ENCODE data around the gene ALKAL2.
A peak's percentile ranks its signal among the peaks of the same experiment; 100 is the strongest.
"Not testable (repeated sequence)": the region's sequence is repeated elsewhere in the genome, so short reads cannot be mapped to it uniquely, and the experiment has no call there.

ALKAL2 gene, protein sequence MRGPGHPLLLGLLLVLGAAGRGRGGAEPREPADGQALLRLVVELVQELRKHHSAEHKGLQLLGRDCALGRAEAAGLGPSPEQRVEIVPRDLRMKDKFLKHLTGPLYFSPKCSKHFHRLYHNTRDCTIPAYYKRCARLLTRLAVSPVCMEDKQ

DNA sequence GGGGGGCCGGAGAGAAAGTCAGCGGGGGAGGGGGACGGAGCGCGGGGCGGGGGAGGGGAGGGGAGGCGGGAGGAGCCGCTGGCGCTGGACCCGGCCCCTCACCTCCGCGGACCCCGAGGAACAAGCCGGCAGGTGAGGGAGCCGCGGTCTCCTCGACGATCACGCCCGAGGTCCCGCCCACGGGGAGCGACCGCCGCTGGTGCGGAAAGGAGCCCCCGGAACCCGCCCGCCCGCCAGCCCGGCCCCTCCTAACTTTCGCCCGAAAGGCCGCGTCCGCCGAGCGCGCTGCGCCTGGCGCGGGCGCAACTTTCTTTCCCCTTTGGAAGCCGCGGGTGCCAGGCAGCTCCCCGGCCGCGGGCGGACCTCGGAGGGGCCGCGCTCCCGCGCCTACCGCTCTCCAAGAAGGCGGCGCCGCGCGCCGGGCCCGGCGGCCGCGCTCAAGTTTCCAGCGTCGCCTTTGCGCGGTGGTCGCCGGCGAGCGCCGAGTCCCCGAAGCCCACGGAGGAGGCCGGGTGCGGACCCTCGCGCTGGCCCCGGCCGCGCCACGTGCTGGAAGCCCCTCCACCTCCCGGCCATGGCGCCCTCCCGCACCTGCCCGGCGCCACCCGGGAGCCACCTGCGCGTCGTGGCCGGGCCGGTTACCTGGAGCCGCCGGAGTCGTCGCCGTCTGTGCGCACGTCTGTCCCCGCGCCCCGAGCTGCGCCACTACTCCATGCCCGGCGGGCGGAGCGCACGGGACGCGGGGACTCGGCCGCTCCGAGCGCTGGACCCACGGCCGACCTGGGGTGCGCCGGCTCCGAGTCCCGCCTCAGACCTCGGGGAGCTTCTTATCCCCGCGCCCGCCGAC is at the start of gene ALKAL2:
Gene ALKAL2 (minus strand): TSS at position 181 of the 847 bp plus-strand sequence. CDS start 256 bp downstream, outside the sequence.
- no peak for DNase-seq

DNA sequence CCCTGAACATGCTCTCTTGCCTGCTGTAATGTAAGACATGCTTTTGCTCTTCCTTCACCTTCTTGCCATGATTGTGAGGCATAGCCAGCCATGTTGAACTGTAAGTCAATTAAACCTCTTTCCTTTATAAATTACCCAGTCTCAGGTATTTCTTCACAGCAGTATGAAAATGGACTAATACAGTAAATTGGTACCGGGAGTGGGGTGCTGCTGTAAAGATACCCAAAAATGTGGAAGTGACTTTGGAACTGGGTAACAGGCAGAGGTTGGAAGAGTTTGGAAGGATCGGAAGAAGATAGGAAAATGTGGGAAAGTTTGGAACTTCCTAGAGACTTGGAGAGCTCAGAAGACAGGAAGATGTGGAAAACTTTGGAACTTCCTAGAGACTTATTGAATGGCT is 49.1 kb upstream of the ALKAL2 start:
- not testable (repeated sequence) for DNase-seq

DNA sequence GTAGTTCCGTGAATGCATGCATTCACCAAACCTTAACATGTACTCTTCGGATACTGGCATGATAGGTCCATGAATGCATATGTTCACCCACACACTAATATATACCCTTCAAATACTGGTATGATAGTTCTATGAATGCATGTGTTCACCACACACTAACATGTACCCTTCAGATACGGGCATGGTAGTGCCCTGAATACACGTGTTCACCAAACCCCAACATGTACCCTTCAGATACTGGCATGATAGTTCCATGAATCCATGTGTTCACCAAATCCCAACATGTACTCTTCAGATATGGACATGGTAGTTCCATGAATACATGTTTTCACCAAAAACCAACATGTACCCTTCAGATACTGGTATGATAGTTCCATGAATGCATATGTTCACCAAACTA is 48.5 kb upstream of the ALKAL2 start:
- no peak for DNase-seq

DNA sequence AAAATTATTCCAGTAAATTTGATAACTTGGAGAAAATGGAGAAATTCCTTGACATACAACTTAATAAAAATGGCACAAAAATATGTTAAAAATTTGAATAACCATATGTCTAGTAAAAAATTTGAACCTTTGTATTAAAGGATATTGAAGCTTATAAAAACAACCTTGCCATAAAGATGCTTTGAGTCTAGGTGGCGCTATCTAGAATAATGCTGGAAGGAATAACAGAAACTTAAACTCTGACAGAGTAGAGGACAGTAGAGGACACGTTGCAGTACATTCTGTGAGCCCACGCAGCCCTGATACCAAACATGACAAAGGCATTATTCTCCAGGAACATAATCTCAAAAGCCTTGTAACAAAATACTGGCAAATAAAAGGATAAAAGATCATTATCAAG is 44.7 kb upstream of the ALKAL2 start:
- no peak for DNase-seq

DNA sequence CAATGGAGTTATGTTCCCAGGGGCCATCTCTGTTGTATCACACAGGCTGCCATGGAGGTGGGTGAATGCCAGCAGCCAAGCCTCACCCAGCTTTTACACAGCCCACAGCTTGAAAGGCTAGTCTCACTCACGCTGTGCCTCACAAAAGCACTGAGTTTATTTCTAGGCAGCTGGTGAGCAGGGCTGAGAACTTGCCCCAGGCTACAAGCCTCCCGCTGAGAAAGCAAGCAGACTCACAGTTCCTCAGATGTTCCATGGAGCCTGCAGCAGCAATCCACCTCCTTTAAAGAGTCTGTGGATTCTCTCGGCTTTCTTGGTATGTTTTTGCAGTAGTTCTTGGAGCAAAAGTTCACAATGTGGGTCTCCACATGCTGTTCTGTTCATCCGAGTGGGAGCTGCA is 40.9 kb upstream of the ALKAL2 start:
- DNase-seq: no peak

DNA sequence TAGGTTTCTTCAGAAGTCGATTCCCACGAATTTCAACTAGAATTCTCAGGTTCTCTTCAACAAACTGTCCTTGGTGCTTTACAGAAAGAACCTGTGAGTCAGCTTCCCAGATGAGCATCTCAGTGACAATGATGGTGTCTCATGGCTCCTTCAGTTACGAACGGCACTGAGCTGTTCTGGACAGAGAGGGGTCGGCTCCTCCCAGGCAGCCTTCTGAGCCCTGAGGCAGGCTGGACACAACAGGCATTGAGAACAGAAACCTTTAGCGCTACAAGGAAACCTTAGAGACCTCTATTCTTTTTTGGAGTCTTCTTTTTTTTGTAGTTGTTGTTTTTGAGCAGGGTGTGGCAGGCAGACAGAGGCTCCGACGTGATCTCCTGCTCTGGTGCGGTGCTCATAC is 35.1 kb upstream of the ALKAL2 start:
- no peak for DNase-seq

DNA sequence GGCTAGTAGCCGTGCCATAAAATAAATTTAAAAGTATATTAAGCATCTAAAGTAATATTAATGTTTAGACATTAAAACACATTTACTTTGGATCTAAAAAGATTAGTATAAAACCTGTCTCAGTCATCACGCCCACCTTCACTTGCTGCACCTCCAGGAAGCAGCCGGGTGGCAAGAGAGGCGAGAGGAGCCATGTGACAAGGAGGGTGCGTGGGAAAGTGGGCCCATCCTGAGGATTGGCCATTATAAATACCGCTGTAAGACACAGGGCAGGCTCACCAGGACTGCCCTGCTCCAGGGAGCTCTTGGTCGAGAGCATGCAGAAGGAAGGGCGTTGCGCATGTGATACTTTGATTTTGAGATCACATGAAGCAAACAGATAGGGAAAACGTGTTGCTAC is 34.4 kb upstream of the ALKAL2 start:
- no peak for DNase-seq

DNA sequence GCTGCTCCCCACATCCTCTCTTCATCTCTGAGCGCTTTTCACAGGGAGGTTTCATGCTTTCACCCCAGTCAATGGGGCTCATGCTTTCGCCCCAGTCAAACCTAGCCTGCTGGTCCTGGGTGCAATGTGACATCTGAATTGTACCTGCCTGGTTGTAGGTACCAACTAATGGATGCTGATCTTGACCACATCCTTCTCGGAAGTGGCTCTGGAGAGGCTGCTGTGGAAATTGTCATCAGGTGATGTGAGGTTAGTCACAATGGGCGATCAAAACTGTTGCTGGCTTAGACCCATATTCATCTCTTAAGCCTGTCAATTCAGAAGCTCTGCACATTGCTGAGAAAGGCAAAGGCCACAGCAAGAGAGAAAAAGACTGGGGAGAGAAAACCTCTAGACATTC is 32.7 kb upstream of the ALKAL2 start:
- DNase-seq: no peak

DNA sequence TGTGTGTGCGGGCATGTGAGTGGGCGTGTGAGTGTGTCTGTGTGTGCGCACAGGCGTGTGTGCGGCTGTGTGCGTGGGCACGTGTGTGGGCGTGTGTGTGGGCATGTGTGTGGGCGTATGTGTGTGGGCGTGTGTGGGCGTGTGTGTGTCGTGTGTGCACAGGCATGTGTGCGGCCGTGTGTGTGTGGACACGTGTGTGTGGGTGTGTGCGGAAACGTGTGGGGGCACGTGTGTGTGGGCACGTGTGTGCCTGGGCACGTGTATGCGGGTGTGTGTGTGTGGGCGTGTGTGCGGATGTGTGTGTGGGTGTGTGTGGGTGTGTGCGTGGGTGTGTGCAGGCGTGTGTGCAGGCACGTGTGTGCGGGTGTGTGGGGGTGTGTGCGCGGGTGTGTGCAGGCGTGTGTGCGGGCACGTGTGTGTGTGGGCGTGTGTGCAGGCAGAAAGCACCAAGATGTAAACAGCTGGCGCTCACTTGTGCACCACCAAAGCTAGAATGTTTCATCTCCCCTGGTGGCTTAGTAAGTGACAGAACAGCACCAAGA is 31.2 kb upstream of the ALKAL2 start:
- DNase-seq: no peak

DNA sequence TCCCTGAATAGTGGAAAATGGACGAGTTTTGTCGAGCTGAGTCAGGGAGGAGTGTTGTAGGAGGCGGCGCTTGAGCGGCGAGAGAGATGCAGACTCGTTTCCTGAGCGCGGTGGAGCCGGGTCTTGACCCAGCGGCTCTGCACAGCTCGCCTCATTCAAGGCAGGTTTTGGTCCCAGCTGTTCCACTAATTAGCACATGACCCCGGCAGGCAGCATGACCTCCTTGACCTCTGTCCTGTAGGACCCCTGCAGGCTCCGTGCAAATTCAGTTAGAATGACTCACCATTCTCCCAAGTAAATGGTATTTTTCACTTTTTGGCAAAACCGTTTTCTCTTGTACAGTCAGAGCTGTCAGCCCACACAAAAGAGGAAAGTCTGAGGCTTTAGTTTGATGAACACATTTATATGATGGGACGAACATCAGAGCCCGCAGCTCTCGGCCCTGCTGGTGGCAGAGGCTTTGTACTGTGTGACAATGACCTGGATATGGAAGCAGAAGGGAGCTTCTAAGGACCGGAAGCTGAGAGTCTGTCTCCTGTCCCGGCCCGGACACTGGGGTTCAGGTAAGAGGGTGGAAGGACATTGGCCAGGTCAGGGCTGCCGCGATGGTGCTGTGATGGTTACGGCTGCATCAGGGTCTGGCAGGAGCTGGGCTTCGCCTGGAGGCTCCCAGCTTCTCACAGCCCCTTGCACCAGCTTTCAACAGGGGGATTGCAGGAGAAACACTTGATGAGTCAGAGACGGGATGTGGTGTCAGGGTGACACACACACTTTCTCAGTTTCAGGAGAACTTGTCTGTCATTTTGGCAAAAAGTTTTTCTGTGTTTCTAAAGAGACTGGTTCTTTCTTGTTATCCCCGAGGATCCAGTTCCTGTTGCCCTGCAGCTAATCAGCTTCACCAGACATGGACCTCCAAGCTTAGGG is 29.9 kb upstream of the ALKAL2 start:
- DNase-seq: no peak

DNA sequence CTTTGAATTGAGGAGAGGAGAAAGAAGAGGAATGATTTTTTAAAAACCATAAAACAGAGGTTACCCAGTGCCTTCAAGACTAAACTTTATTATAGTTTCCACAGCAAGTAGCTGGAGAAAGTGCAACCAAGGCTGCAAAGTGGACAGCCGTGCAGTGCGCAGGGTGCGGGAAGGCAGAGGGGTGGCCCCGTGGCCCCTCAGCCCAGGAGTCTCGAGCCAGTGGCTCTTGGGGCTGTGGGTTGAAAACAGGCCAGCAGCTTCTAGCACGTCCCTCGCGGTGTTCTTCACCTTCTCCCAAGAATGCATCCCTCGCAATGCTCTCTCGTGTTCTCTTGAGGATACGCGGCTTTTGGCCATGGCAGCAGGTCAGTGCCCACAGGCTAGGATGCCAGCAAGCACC is 28.5 kb upstream of the ALKAL2 start:
- DNase-seq: no peak

DNA sequence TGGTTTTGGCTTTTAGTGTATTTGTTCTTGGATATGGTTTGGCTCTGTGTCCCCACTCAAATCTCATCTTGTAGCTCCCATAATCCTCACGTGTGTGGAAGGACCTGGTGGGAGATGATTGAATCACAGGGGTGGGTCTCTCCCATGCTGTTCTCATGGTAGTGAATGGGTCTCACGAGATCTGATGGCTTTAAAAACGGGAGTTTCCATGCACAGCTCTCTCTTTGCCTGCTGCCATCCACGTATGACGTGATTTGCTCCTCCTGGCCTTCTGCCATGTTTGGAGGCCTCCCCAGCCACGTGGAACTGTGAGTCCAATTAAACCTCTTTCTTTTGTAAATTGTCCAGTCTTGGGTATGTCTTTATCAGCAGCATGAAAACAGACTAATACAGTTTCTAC is 28.0 kb upstream of the ALKAL2 start:
- not testable (repeated sequence) for DNase-seq

DNA sequence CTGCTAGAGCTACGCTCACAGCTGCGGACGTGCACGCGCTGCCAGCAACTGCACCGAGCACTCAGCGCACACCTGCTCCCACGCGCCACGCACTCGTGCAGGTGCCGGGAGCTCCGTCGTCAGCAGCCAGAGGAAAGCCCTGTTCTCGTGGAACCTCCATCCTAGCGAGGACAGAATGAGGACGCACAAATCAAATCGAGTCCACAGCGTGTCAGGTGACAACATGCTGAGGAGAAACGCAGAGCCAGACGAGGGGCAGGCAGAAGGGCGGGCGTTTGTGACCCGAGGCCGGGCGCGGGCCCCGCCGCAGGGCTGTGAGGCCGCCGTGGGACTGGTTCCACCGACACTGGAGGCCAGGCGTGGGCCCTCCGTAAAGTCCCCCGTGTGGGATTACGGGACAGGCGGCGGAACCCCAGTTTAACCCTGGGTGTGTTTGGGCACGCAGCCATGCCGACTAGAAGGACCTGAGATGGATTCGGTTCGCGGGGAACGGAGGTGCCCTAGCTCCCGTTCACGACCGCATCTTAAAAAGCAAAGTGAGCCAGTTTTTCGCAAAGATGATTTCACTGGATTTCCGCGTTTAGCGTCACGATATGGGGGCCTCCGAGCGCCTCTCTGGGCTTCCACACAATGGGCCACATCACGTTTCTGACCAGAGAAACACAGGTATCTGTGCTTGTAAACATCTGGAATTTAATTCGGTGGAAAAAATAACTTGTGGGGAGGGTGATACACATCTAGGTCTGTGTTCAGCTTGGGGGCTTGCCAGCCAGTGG is 26.9 kb upstream of the ALKAL2 start:
- no peak for DNase-seq

DNA sequence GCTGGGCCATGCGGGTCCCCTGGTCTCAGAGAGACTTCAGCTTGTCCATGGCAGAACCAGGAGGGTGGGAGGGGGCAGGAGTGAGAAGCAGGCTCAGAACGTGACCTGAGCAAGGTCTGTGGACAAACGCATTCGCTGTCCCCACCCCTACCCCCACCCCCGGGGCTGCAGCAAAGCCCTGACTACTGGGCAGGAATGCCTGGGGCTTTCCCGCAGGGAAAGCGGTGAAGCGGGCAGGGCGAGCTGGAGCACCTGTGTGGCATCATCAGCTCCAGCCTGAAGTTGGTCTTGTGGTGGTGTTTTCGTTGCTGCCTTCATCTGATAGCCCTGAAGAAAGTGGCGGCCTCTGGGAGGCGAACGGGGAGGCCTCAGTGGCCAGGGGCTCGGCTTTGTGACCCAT is 26.1 kb upstream of the ALKAL2 start:
- DNase-seq: no peak

DNA sequence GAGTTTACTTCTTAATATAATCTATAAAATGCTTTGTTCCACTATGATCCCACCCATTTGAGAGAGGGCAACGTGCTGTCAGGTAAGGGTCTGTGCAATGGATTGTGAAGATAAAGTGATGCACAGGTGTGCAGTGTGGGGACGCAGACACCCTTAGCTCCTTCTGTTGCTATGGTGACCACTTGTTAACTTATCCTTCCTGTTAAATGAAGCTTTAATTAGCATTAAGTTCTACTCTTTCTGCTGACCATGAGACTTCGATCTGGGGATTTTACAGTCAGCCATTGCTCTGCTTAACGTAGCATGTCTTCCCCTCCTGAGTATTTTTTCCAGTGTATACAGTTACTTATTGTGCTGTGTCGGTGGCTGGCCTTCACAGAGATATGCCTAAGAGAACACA is 23.1 kb upstream of the ALKAL2 start:
- DNase-seq: no peak

DNA sequence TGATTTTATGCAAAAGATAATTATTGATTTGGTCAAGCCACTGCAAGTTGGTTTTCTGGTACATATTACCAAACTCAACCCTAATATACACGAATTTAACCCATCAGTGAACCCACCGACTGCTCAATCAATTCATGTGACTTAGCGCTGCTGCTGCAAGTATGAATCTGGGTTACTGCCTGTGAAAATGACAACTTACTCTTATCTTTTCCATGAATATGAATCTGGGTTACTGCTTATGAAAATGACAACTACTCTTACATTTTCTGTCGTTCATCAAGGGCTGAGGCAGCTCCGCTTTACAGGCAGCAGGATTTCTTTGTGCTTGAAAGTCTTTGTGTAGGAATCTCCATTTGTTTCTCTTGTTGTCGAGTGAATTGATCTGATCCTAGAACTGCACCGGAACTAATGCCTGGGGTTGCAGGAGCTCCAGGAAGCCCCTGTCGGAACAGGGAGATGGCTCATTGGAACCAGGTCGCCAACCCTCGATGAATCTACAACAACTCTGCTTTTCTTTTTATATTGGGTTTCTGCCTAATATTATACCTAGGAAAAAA is 22.1 kb upstream of the ALKAL2 start:
- DNase-seq: no peak

DNA sequence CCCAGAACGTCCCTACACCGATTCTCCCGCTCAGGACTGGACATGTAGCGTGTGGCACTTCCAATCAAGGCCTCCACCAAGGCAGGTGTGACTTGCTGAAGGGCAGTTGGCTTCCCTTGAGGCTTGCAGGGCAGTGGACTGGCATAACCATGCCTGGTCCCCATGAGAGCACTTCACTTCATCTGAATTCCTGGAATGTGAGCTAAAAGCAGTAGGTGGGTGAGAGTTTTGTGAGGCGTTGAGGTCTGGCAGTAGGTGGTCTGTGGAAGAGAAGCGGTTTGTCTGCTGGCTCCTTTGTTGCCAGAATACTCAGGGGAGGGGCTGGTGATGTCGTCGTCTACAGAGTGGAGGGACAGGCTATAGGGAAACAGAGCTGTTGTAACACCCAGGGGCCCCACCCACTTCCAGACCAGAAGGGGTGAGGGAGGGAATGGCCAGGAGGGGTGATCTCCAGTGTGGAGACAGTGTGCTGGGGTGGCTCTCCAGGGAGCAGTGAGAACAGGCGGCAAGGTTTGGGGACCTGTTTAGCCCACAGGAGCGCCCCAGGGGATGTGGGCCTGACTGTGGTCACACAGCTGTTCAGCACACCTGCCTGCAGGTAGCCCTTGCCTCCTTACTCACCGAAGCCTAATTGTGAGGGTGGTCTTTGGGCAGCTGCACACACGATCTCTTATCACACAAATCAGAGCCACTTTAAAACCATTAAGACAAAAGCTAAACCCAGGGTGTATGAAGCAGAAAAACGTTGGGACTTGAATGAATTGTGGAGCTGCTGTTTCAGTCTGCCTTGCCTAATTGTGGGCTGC is 21.5 kb upstream of the ALKAL2 start:
- no peak for DNase-seq

DNA sequence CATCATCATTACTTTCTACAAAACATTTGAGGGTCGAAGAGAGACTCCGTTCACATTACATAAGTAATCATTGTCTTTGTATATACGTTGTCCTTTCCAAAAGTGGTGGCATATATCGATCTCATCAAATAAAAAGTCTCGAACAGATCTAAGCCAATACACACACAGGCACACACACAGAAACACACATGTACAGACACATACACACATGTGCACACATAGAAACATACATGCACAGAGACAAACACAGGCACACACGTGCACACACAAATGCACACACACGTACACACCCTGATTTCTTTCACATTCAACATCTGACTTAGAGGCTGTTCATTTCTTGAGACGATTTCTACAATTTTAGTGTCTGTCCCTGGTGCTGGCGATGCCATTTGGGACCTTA is 17.5 kb upstream of the ALKAL2 start:
- DNase-seq: no peak

DNA sequence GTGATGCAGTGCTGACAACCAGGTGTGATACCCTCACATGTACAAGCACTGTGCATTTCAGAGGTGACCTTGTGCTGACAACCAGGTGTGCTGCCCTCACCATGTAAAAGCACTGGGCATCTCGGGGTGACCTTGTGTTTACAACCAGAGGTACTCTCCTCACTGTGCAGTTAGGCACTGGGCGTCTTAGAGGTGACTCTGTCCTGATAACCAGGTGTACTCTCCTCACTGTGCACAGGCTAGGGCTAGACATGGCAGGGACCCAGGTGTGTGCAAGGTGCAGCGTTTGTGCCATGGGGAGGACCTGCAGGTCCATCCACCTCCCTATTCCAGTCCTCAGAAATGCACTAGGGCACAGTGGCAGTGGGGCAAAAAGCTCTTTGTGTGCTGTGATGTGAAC is 8.5 kb upstream of the ALKAL2 start:
- no peak for DNase-seq

DNA sequence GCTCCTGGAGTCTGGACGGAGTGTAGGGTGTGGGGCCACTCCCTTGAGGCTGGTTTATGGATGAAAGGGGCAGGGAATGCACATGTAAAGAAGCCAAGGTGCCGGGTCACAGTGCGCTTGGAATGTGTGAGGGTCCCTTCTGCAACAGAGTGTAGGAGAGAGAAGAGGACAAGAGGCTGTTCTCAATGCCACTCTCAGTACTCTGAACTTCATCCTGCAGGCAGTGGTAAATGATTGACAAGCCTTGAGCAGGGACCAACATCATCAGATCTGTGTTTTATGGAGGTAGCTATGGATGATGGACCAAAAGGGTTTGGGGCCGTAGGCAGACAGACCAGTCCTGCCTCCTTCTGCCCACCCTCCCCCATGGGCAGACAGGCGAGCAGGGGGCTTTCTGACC is 7.2 kb upstream of the ALKAL2 start:
- no peak for DNase-seq

DNA sequence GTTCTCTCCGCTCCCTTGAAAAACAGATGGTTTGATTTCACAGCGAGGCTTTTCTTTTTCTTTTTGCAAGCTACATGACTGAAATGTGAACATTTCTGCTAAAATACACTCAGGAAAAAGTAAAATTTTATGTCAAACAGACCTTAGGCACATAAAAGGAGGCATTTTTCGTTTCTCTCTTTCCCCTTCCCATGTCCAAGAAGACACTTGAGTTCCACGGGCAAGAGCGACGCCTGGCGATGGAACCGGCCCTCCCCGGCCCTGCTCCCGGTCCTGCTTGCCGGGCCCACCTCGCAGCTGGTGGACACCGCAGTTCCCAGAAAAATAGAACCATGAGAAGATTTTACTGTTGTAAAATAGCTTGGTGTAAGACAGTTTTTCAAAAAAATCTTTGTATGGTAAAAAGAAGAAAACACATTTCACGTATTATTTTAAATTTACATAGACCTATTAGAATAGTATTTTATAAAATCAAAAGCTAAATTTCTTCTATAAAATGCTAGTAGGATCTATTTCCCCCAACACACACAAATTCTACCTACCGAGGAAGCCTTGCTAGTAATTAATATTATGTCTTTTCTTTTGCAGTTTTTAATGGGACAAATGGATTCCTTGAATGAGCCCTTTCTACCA is 2.3 kb upstream of the ALKAL2 start:
- peak; percentile 40 to 50 for DNase-seq

Measured in inflammatory macrophage treated with lipopolysaccharide for 1 hour (primary cell).